PC-3 (cell line): ENCODE data around the gene GOLM1.

Source experiments
- CTCF ChIP-seq: fragments of 300-600 bp; sonication (generic); conservative IDR thresholded peaks from 2 replicates; pipeline ENCODE4 v1.5.1; 2017; ENCODE audit warnings: antibody characterized with exemption, low read depth, mild to moderate bottlenecking, low read length
- EZH2 ChIP-seq: fragments of 300-600 bp; sonication (generic); IDR thresholded peaks from one replicate; pipeline ENCODE4 v1.6.1; 2017; ENCODE audit warnings: antibody characterized with exemption, mild to moderate bottlenecking, low read length; ENCODE audit not compliant: unreplicated experiment
- EZH2phosphoT487 ChIP-seq: fragments of 300-600 bp; sonication (generic); IDR thresholded peaks from 2 replicates; pipeline ENCODE4 v1.6.1; 2018; ENCODE audit warnings: mild to moderate bottlenecking, antibody characterized with exemption, low read length, borderline replicate concordance

DNA sequence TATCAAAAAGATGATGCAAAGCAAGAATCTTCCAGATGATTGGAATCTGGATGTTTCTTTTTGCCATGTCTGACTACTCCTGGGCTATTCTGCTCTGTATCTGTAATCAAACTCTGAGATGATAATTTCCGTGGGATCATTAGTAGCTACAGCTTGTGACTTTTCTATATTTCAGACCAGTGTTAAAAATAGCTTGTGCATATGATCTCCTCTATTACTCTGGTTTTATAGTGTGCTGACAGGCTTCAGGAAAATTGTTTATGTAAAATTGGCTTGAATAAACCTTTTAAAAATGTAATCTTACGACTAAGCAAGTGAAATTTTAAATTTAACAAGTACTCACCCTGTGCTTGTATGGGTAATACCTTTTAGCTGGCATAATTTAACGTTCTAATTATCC lies 118.0 kb downstream of the GOLM1 start:
- TF ChIP-seq CTCF (no peak), EZH2 (no peak), EZH2phosphoT487 (no peak)
